Measurements from ENCODE around the gene PNPLA4. TPM values are rescaled to one million over a fixed set of nuclear protein-coding genes. Genes with fewer than 3 reads are reported as not detected.

The PNPLA4 gene
- total RNA-seq, 1 donor from 2014 or later: 10.3 TPM

- H3K4me3 ChIP-seq (ENCODE audit: low read depth, low read length): no peak overlapping the region
- TF ChIP-seq CTCF (IDR thresholded peaks at IDR 0.05; ENCODE audit: insufficient read depth, low read length, severe bottlenecking): no peak
- FAIRE-seq (no peak), DNase-seq (ENCODE audit: low read depth) (no peak)
- peaks cover 2% of the 10 kb centered on the region for H3K36me3 ChIP-seq (ENCODE audit: control insufficient read depth, insufficient read depth, low read length)
- no peaks in the 10 kb centered on the region for H3K27me3 ChIP-seq (ENCODE audit: control insufficient read depth, insufficient read depth, low read length)
Observed at GRCh38 chrX:7921750-7922149, 5.5 kb downstream of the PNPLA4 start.

GRCh38 chrX:7908821-7909220, 18.4 kb downstream of the PNPLA4 start:
- DNase-seq (ENCODE audit: low read depth) (no peak), FAIRE-seq (no peak)
- Histone ChIP-seq H3K36me3 (ENCODE audit: control insufficient read depth, insufficient read depth, low read length) (peaks cover 1% of the 10 kb centered on the region), H3K4me3 (ENCODE audit: low read depth, low read length) (no peak overlapping the region), H3K27me3 (ENCODE audit: control insufficient read depth, insufficient read depth, low read length) (no peaks in the 10 kb centered on the region)
- no peak for TF ChIP-seq CTCF (IDR thresholded peaks at IDR 0.05; ENCODE audit: insufficient read depth, low read length, severe bottlenecking)

GRCh38 chrX:7904562-7904961, 22.7 kb downstream of the PNPLA4 start:
- Histone ChIP-seq H3K4me3 (ENCODE audit: low read depth, low read length) (no peak overlapping the region), H3K27me3 (ENCODE audit: control insufficient read depth, insufficient read depth, low read length) (no peaks in the 10 kb centered on the region), H3K36me3 (ENCODE audit: control insufficient read depth, insufficient read depth, low read length) (no peaks in the 10 kb centered on the region)
- no peak for FAIRE-seq
- TF ChIP-seq CTCF (IDR thresholded peaks at IDR 0.05; ENCODE audit: insufficient read depth, low read length, severe bottlenecking): no peak
- DNase-seq (ENCODE audit: low read depth): peak; percentile 18

GRCh38 chrX:7891928-7892327, 35.3 kb downstream of the PNPLA4 start:
- no peak for DNase-seq (ENCODE audit: low read depth)

GRCh38 chrX:7889680-7890079, 37.5 kb downstream of the PNPLA4 start:
- FAIRE-seq (no peak), DNase-seq (ENCODE audit: low read depth) (peak; percentile 42)
- no peak for TF ChIP-seq CTCF (IDR thresholded peaks at IDR 0.05; ENCODE audit: insufficient read depth, low read length, severe bottlenecking)
- Histone ChIP-seq H3K27me3 (ENCODE audit: control insufficient read depth, insufficient read depth, low read length) (no peaks in the 10 kb centered on the region), H3K36me3 (ENCODE audit: control insufficient read depth, insufficient read depth, low read length) (no peaks in the 10 kb centered on the region), H3K4me3 (ENCODE audit: low read depth, low read length) (no peak overlapping the region)

More at GRCh38 chrX:7891928-7892327, 35.3 kb downstream of the PNPLA4 start:
- FAIRE-seq: peak; percentile 95
- H3K36me3 ChIP-seq (ENCODE audit: control insufficient read depth, insufficient read depth, low read length): no peaks in the 10 kb centered on the region
- H3K27me3 ChIP-seq (ENCODE audit: control insufficient read depth, insufficient read depth, low read length): no peaks in the 10 kb centered on the region
- TF ChIP-seq CTCF (IDR thresholded peaks at IDR 0.05; ENCODE audit: insufficient read depth, low read length, severe bottlenecking): no peak
- H3K4me3 ChIP-seq (ENCODE audit: low read depth, low read length): no peak overlapping the region

GRCh38 chrX:7889135-7889534, 38.1 kb downstream of the PNPLA4 start:
- FAIRE-seq: no peak
- DNase-seq (ENCODE audit: low read depth): no peak

More at GRCh38 chrX:7889135-7889534, 38.1 kb downstream of the PNPLA4 start:
- H3K27me3 ChIP-seq (ENCODE audit: control insufficient read depth, insufficient read depth, low read length): no peaks in the 10 kb centered on the region
- H3K4me3 ChIP-seq (ENCODE audit: low read depth, low read length): no peak overlapping the region
- H3K36me3 ChIP-seq (ENCODE audit: control insufficient read depth, insufficient read depth, low read length): no peaks in the 10 kb centered on the region
- no peak for TF ChIP-seq CTCF (IDR thresholded peaks at IDR 0.05; ENCODE audit: insufficient read depth, low read length, severe bottlenecking)

Data from bronchial epithelial cell (primary cell).